NB4 (cell line): ENCODE results near the gene RGL1.

Source experiments
- DNase-seq: peaks from one replicate; pipeline ENCODE4 v3.0.0; 2010; ENCODE audit warnings: low read depth
- H3K4me3 ChIP-seq: one replicate; pipeline ENCODE4 v1.5.1; 2011; ENCODE audit warnings: mild to moderate bottlenecking, low read depth, low read length, moderate library complexity
- CTCF ChIP-seq: IDR thresholded peaks from one replicate; pipeline ENCODE4 v1.5.1; 2012; ENCODE audit warnings: low read depth, low read length
- MAX ChIP-seq: IDR thresholded peaks from 2 replicates; pipeline ENCODE4 v1.6.1; 2011; ENCODE audit warnings: low read depth, low read length
- MYC ChIP-seq: IDR thresholded peaks from 2 replicates; pipeline ENCODE4 v1.6.1; 2011; ENCODE audit warnings: low read depth, low read length
- POLR2A ChIP-seq: IDR thresholded peaks from 2 replicates; pipeline ENCODE4 v1.6.1; 2011; ENCODE audit warnings: mild to moderate bottlenecking; ENCODE audit not compliant: insufficient read length; ENCODE audit errors: extremely low read depth

RGL1 gene

GRCh38 chr1:183883623-183884022 lies 78.7 kb downstream of the RGL1 start:
- H3K4me3 ChIP-seq: no peak overlapping the region
- DNase-seq: no peak
- TF ChIP-seq CTCF: no peak
- no peak for TF ChIP-seq MYC
- no peak for TF ChIP-seq POLR2A
- no peak for TF ChIP-seq MAX

- DNase-seq: peak; percentile 13
- no peak overlapping the region for H3K4me3 ChIP-seq
- TF ChIP-seq POLR2A (no peak), MAX (no peak)
Measured at GRCh38 chr1:183884526-183884925, 79.6 kb downstream of the RGL1 start.

GRCh38 chr1:183885142-183885735 lies 80.3 kb downstream of the RGL1 start:
- H3K4me3 ChIP-seq: no peak overlapping the region
- DNase-seq: no peak
- TF ChIP-seq MAX: no peak

GRCh38 chr1:183886083-183886828 lies 81.3 kb downstream of the RGL1 start:
- H3K4me3 ChIP-seq: no peak overlapping the region
- TF ChIP-seq MYC (no peak), MAX (no peak), CTCF (no peak)
- no peak for DNase-seq

GRCh38 chr1:183886853-183887252 lies 81.9 kb downstream of the RGL1 start:
- no peak for DNase-seq
- H3K4me3 ChIP-seq: no peak overlapping the region
- no peak for TF ChIP-seq MYC
- TF ChIP-seq POLR2A: no peak
- TF ChIP-seq CTCF: no peak
- TF ChIP-seq MAX: no peak

GRCh38 chr1:183887826-183888819 lies 83.2 kb downstream of the RGL1 start:
- H3K4me3 ChIP-seq: no peak overlapping the region
- no peak for DNase-seq
- TF ChIP-seq POLR2A: no peak
- TF ChIP-seq CTCF: no peak
- no peak for TF ChIP-seq MAX
- TF ChIP-seq MYC: no peak
